NCI-H2171 treated with DMSO at 0.1 percent for 48 hours (cell line): ENCODE data around the gene OR56A4.
"Not testable (repeated sequence)": the region's sequence is repeated elsewhere in the genome, so short reads cannot be mapped to it uniquely, and the experiment has no call there.

ENCODE experiments used
- DNase-seq: peaks from one replicate; lab custom pipeline; 2025; lab: John Stamatoyannopoulos, UW

The OR56A4 gene

GRCh38 chr11:5960704-5961320 lies 45.9 kb downstream of the OR56A4 start:
- not testable (repeated sequence) for DNase-seq

- no peak for DNase-seq
Observed at GRCh38 chr11:5955586-5955985, 51.2 kb downstream of the OR56A4 start.
